ENCODE results near the gene ZNF474. TPM values are rescaled to one million over a fixed set of nuclear protein-coding genes. Genes with fewer than 3 reads are reported as not detected.

Gene ZNF474
- total RNA-seq, 1 experiment from 2014 or later = not detected

GRCh38 chr5:122121479-122122465 lies 7.6 kb upstream of the ZNF474 start:
- Histone ChIP-seq H2AFZ (ENCODE audit: low read length) (no peak overlapping the region), H3K4me2 (ENCODE audit: low read depth, low read length, poor library complexity, severe bottlenecking) (no peak overlapping the region), H3K4me3 (ENCODE audit: low read length) (no peak overlapping the region), H3K4me1 (ENCODE audit: low read length) (no peaks in the 10 kb centered on the region), H3K27ac (ENCODE audit: low read length) (no peak overlapping the region), H4K20me1 (ENCODE audit: insufficient read depth, low read depth, low read length) (no peaks in the 10 kb centered on the region), H3K9me2 (replicated peaks; ENCODE audit: insufficient read depth, low read length) (no peaks in the 10 kb centered on the region), H3K36me3 (ENCODE audit: insufficient read depth, low read length) (no peaks in the 10 kb centered on the region), H3K79me2 (ENCODE audit: low read length) (no peaks in the 10 kb centered on the region), H3K27me3 (ENCODE audit: low read length) (no peaks in the 10 kb centered on the region), H3K9ac (ENCODE audit: low read length) (no peak overlapping the region), H3K9me3 (ENCODE audit: low read length) (no peaks in the 10 kb centered on the region)
- DNase-seq = no peak

GRCh38 chr5:122124766-122125165 lies 4.6 kb upstream of the ZNF474 start:
- Histone ChIP-seq H3K9me3 (ENCODE audit: low read length) (no peaks in the 10 kb centered on the region), H3K79me2 (ENCODE audit: low read length) (no peaks in the 10 kb centered on the region), H3K36me3 (ENCODE audit: insufficient read depth, low read length) (no peaks in the 10 kb centered on the region), H3K27ac (ENCODE audit: low read length) (no peak overlapping the region), H3K9ac (ENCODE audit: low read length) (no peak overlapping the region), H3K4me2 (ENCODE audit: low read depth, low read length, poor library complexity, severe bottlenecking) (no peak overlapping the region), H4K20me1 (ENCODE audit: insufficient read depth, low read depth, low read length) (no peaks in the 10 kb centered on the region), H3K4me3 (ENCODE audit: low read length) (no peak overlapping the region), H3K27me3 (ENCODE audit: low read length) (no peaks in the 10 kb centered on the region), H3K4me1 (ENCODE audit: low read length) (no peaks in the 10 kb centered on the region), H2AFZ (ENCODE audit: low read length) (no peak overlapping the region), H3K9me2 (replicated peaks; ENCODE audit: insufficient read depth, low read length) (no peaks in the 10 kb centered on the region)
- no peak for DNase-seq

DNA sequence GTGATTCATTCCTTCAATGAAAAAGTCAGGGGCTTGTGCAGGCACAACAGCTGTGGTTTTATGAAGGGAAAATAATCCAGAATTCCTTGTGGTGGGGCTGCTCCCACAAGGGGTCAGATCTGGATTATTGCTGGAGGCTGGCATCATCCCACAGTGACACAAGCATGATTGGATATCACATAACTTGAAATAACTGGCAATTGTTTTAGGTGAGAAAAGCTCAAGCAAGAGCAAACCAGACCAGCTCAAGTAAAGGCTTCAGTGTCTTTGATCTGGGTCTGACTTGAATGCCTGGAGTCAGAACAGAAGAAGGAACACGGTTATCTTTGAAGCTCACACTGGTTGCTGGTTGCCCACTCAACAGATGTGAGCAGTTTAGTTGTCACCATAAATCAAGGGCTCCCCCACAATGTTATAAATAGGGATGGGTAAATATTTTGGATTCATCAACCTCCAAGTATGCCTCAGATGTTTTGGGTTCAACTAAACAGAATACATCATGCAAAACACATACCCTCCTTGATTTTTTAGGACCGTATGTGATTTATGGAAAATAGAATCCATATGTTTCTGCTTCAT lies 3.1 kb upstream of the ZNF474 start:
- no peak for DNase-seq
- no peaks in the 10 kb centered on the region for H3K9me3 ChIP-seq (ENCODE audit: low read length)
- no peaks in the 10 kb centered on the region for H3K36me3 ChIP-seq (ENCODE audit: insufficient read depth, low read length)
- no peaks in the 10 kb centered on the region for H3K9me2 ChIP-seq (replicated peaks; ENCODE audit: insufficient read depth, low read length)
- no peaks in the 10 kb centered on the region for H3K27me3 ChIP-seq (ENCODE audit: low read length)
- no peak overlapping the region for H3K4me3 ChIP-seq (ENCODE audit: low read length)
- no peak overlapping the region for H2AFZ ChIP-seq (ENCODE audit: low read length)
- H3K9ac ChIP-seq (ENCODE audit: low read length) = no peak overlapping the region
- H3K4me1 ChIP-seq (ENCODE audit: low read length) = no peaks in the 10 kb centered on the region
- no peaks in the 10 kb centered on the region for H4K20me1 ChIP-seq (ENCODE audit: insufficient read depth, low read depth, low read length)
- no peak overlapping the region for H3K27ac ChIP-seq (ENCODE audit: low read length)
- H3K79me2 ChIP-seq (ENCODE audit: low read length) = no peaks in the 10 kb centered on the region
- no peak overlapping the region for H3K4me2 ChIP-seq (ENCODE audit: low read depth, low read length, poor library complexity, severe bottlenecking)

DNA sequence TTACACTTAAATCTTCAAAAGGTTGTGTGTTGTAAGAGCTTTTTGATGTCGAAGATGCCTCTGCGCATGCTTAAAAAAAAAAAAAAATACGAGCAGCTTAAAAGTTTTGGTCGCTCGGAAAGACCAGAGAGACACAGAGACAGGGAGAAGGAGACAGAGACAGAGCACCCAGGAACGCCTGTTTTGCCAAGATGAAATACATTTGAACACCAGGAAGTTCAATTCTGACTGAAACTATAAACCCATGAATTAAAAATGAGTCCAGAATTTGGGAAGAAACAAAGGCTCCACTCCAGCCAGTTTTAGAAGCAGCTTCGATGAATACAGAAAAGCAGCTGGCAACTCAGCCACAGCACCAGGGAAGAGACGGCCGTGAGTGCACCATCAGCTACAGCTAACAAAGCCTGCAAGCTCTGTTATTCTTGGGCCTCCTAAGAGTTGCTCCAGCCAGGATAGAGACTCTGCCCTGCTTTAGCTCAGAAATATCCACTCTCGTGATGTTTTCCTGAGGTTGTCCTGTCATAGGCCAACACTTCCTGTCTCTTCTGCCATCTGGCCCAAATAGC lies 2.5 kb upstream of the ZNF474 start:
- Histone ChIP-seq H3K36me3 (ENCODE audit: insufficient read depth, low read length) (no peaks in the 10 kb centered on the region), H3K4me3 (ENCODE audit: low read length) (no peak overlapping the region), H3K4me1 (ENCODE audit: low read length) (no peaks in the 10 kb centered on the region), H3K9me3 (ENCODE audit: low read length) (no peaks in the 10 kb centered on the region), H3K27me3 (ENCODE audit: low read length) (no peaks in the 10 kb centered on the region), H3K4me2 (ENCODE audit: low read depth, low read length, poor library complexity, severe bottlenecking) (no peak overlapping the region), H3K79me2 (ENCODE audit: low read length) (no peaks in the 10 kb centered on the region), H4K20me1 (ENCODE audit: insufficient read depth, low read depth, low read length) (no peaks in the 10 kb centered on the region), H2AFZ (ENCODE audit: low read length) (no peak overlapping the region), H3K9me2 (replicated peaks; ENCODE audit: insufficient read depth, low read length) (no peaks in the 10 kb centered on the region), H3K27ac (ENCODE audit: low read length) (no peak overlapping the region), H3K9ac (ENCODE audit: low read length) (no peak overlapping the region)
- DNase-seq = no peak

- no peak overlapping the region for H3K4me2 ChIP-seq (ENCODE audit: low read depth, low read length, poor library complexity, severe bottlenecking)
- H4K20me1 ChIP-seq (ENCODE audit: insufficient read depth, low read depth, low read length) = no peaks in the 10 kb centered on the region
- no peak overlapping the region for H3K27ac ChIP-seq (ENCODE audit: low read length)
- H3K9me3 ChIP-seq (ENCODE audit: low read length) = no peaks in the 10 kb centered on the region
- H3K9ac ChIP-seq (ENCODE audit: low read length) = no peak overlapping the region
- H3K4me1 ChIP-seq (ENCODE audit: low read length) = no peaks in the 10 kb centered on the region
- no peaks in the 10 kb centered on the region for H3K27me3 ChIP-seq (ENCODE audit: low read length)
- H3K36me3 ChIP-seq (ENCODE audit: insufficient read depth, low read length) = no peaks in the 10 kb centered on the region
- no peaks in the 10 kb centered on the region for H3K79me2 ChIP-seq (ENCODE audit: low read length)
- H2AFZ ChIP-seq (ENCODE audit: low read length) = no peak overlapping the region
- no peak overlapping the region for H3K4me3 ChIP-seq (ENCODE audit: low read length)
- DNase-seq = no peak
- no peaks in the 10 kb centered on the region for H3K9me2 ChIP-seq (replicated peaks; ENCODE audit: insufficient read depth, low read length)
Measured at GRCh38 chr5:122130152-122130551, 806 bp downstream of the ZNF474 start.

DNA sequence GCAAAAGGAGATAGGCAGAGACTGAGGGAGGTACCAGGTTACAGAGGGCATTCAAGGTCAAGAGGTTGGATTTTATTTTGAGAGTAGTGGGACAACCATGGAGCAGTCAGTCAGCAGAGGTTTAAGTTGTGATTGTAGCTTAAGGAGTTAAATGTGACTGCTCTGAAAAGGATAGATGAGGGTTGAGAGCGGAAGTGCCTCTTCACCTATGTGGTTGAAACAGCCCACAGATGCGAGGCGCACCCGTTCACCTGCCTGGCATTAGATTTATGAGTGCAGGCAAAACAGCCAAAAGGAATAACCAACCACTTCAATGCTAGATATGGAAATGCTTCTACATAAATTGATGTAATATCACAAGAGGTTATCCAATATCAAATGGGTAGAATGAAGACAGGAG lies 8.4 kb downstream of the ZNF474 start:
- H3K9ac ChIP-seq (ENCODE audit: low read length) = no peak overlapping the region
- H3K27me3 ChIP-seq (ENCODE audit: low read length) = no peaks in the 10 kb centered on the region
- no peaks in the 10 kb centered on the region for H3K79me2 ChIP-seq (ENCODE audit: low read length)
- no peaks in the 10 kb centered on the region for H3K9me3 ChIP-seq (ENCODE audit: low read length)
- no peaks in the 10 kb centered on the region for H3K9me2 ChIP-seq (replicated peaks; ENCODE audit: insufficient read depth, low read length)
- no peak overlapping the region for H3K27ac ChIP-seq (ENCODE audit: low read length)
- H3K36me3 ChIP-seq (ENCODE audit: insufficient read depth, low read length) = no peaks in the 10 kb centered on the region
- no peaks in the 10 kb centered on the region for H4K20me1 ChIP-seq (ENCODE audit: insufficient read depth, low read depth, low read length)
- H2AFZ ChIP-seq (ENCODE audit: low read length) = no peak overlapping the region
- no peaks in the 10 kb centered on the region for H3K4me1 ChIP-seq (ENCODE audit: low read length)
- no peak overlapping the region for H3K4me3 ChIP-seq (ENCODE audit: low read length)
- no peak overlapping the region for H3K4me2 ChIP-seq (ENCODE audit: low read depth, low read length, poor library complexity, severe bottlenecking)
- DNase-seq = no peak

DNA sequence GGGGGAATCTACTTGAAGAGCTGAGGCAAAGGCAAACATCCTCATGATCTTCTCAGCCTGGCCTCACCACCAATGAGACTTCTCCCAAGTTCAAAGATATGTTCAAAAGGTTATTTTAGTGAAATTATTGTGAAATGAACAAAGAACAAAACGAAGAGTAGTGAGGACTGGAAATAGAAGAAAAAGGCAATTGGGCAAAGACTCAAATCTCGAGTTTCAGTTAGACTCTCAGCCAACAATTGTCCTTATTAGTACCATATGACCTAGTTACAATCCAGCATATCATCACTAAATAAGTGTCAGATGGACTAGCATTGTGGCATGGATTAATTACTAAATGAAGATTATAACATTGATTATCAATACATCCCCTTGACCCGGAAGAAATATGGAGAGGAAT lies 9.0 kb downstream of the ZNF474 start:
- no peak for DNase-seq
- Histone ChIP-seq H4K20me1 (ENCODE audit: insufficient read depth, low read depth, low read length) (no peaks in the 10 kb centered on the region), H3K27me3 (ENCODE audit: low read length) (no peaks in the 10 kb centered on the region), H3K27ac (ENCODE audit: low read length) (no peak overlapping the region), H3K36me3 (ENCODE audit: insufficient read depth, low read length) (no peaks in the 10 kb centered on the region), H3K9ac (ENCODE audit: low read length) (no peak overlapping the region), H3K4me1 (ENCODE audit: low read length) (no peaks in the 10 kb centered on the region), H3K79me2 (ENCODE audit: low read length) (no peaks in the 10 kb centered on the region), H2AFZ (ENCODE audit: low read length) (no peak overlapping the region), H3K9me2 (replicated peaks; ENCODE audit: insufficient read depth, low read length) (no peaks in the 10 kb centered on the region), H3K4me3 (ENCODE audit: low read length) (no peak overlapping the region), H3K9me3 (ENCODE audit: low read length) (no peaks in the 10 kb centered on the region), H3K4me2 (ENCODE audit: low read depth, low read length, poor library complexity, severe bottlenecking) (no peak overlapping the region)

DNA sequence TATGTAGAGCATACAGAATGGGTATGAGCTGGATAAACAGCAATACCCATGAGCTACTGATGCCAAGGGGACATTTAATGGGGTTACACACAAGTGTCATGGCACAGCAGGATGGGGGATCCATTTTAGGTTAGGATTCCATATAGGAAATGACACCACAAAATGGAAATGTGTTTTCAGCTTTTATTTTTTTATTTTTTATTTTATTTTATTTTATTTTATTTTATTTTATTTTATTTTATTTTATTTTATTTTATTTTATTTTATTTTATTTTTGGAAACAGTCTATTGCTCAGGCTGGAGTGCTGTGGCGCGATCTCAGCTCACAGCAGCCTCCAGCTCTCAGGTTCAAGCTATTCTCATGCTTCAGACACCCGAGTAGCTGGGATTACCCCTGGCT lies 11.6 kb downstream of the ZNF474 start:
- Histone ChIP-seq H3K79me2 (ENCODE audit: low read length) (no peaks in the 10 kb centered on the region), H4K20me1 (ENCODE audit: insufficient read depth, low read depth, low read length) (no peaks in the 10 kb centered on the region), H3K4me1 (ENCODE audit: low read length) (no peaks in the 10 kb centered on the region), H3K4me2 (ENCODE audit: low read depth, low read length, poor library complexity, severe bottlenecking) (no peak overlapping the region), H3K27ac (ENCODE audit: low read length) (no peak overlapping the region), H2AFZ (ENCODE audit: low read length) (no peak overlapping the region), H3K9ac (ENCODE audit: low read length) (no peak overlapping the region), H3K9me3 (ENCODE audit: low read length) (no peaks in the 10 kb centered on the region), H3K36me3 (ENCODE audit: insufficient read depth, low read length) (no peaks in the 10 kb centered on the region), H3K9me2 (replicated peaks; ENCODE audit: insufficient read depth, low read length) (no peaks in the 10 kb centered on the region), H3K4me3 (ENCODE audit: low read length) (no peak overlapping the region), H3K27me3 (ENCODE audit: low read length) (no peaks in the 10 kb centered on the region)
- DNase-seq = no peak

All from Karpas-422 (cell line).